ENCODE results near the gene ROBO1.

ROBO1 gene

GRCh38 chr3:79670178-79670577 is 97.6 kb downstream of the ROBO1 start:
- no peak for DNase-seq

- no peak for DNase-seq
Observed at GRCh38 chr3:79664455-79664854, 103.3 kb downstream of the ROBO1 start.

DNA sequence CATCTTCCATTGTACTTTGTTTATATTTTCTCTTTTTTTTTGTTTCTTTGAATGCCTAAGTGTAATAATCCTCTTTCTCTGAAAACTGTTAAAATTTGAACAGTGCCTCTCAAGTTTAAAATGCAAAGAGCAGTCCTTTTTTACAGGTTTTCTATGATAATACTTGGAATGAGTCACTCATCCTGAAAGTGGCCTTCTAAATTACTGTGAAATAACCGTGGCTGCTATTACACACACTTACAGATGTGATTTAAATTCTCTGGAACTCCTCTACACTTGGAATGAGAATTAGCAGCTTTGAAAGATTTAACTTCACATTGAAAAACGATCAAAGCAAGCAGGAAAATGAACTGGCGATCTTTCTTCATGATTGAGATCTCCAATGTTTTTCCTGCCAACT is 105.9 kb downstream of the ROBO1 start:
- no peak for DNase-seq

- DNase-seq = no peak
Observed at GRCh38 chr3:79657076-79657475, 110.7 kb downstream of the ROBO1 start.

GRCh38 chr3:79654019-79654418 is 113.8 kb downstream of the ROBO1 start:
- DNase-seq = no peak

DNA sequence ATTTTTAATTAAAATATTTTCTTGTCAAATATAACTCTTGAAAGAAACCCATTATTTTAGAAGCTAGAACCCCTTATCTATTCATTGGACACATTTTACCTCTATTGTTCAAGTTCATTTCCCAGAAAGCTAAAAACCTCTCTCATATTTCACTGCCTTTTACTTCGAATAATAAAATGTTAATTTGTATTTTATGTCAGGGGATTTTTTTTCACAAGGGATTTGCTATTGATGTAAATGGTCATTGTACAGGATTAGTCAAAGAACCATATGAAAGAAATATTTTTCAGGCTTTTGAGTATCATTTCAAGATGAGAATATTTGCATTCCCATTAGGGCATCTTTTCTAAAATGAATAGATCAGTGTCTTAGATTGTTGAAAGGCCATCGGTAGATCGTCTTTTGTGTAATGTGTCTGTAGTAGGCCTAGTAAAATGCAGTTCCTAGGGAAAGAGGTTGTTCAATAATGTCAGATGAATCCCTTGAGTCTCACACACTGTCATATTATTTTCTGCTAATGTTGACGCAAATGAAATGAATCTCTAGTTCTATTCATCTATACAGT is 114.5 kb downstream of the ROBO1 start:
- no peak for DNase-seq

- DNase-seq = peak; percentile 4
Observed at GRCh38 chr3:79651536-79652065, 116.2 kb downstream of the ROBO1 start.

GRCh38 chr3:79639855-79640254 is 127.9 kb downstream of the ROBO1 start:
- DNase-seq = no peak

DNA sequence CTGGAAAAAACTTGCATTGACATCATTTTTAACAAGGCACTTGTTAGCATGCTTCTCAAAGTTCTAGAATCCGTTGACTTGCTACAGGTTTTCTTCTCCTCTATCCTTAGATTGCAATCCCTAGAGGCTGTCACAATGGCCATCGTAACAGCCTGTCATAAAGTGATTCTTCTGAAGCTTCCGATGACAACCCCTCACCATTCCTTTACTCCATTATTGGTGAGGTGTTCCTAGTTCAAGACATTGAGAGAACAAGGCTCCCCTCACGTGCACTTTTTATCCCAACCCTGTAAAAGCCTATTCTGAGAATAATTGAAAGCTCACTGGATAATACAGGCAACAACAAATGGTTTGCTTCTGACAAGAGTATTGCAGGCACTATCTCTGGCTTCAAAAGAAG is 131.4 kb downstream of the ROBO1 start:
- DNase-seq = no peak

DNA sequence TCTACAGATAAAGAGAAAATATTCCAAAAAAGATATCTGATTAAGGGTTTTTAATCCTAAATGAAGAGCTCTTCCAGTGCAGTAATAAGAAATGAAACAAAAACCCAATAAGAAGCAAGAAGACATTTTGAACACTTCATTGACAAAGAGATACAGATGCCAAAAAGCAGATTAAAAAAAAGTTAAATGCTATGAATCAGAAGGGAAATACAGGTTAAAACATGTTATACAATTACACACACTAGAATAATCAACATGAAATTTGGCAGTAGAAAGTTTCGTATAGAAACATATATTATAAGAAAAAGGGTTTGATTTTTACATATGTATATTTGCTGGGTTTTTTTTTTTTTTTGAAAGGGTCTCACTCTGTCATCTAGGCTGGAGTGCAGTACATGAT is 135.0 kb downstream of the ROBO1 start:
- no peak for DNase-seq

DNA sequence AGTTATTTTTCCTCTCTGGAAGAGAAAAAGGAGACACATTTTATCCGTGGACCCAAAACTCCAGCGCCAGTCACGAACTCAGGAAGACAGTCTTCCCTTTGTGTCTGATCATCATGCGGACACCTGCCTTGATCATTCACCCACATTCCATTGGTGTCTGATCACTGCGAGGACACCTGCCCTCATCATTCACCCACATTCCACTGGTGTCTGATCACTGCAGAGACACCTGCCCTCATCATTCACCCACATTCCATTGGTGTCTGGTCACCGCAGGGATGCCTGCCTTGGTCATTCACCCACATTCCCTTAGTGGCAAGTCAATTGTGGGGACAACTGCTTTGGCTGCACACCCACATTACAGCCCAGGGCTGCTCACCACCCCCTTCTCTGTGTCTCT is 148.9 kb downstream of the ROBO1 start:
- DNase-seq = no peak

DNA sequence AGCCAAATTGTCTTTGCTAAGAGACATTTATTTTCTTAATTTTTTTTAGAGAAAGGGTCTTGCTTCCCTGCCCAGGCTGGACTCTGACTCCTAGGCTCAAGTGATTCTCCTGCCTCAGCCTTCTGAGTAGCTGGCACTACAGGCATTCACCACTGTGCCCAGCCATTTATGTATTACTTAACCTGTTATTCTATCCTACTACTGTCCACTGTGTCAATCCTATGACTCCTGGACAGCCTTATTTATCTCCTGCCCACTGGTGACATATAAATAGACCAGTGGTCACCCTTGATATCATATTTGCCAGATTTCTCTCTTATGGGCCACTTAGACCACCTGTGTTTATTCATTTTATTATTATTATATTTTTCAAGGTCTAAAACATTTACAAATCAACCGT is 161.4 kb downstream of the ROBO1 start:
- no peak for DNase-seq

- DNase-seq = no peak
Observed at GRCh38 chr3:79604681-79605080, 163.1 kb downstream of the ROBO1 start.

DNA sequence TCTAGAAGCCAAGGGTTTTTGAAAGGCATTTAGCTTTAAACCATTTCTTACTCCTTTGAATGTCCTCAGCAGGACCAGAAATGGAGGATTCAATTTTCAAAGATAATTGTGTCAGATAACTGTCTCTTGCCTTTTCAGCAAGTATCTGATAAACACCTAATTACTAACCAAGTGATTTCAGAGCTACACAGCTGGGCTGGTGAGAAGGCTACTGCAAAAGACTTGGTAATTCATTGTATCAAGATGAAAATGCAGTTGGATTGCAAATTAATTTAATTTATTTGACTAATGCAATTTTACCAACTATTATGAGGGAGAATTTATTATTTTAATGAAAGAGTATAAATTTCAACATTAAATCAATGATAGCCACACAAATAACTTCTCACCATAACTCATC is 165.4 kb downstream of the ROBO1 start:
- DNase-seq = no peak

DNA sequence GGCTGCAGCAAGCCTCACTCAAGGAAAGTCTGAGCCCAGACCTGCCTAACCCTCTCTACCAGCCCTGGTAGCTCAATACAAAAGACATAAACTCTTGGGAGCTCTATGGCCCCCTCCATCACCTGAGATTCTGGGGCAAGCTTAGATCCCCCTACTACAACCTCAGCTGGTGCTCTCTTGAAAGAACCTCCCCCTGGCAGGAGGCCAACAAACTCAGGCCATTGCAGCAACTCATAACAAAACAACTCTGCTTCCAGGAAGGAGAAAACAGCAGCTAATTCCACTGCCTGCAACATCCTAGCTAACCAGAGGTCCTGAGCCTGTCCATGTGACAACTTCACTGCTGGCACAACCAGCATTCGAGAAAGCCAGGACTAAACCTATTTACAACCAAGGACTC is 169.2 kb downstream of the ROBO1 start:
- no peak for DNase-seq

DNA sequence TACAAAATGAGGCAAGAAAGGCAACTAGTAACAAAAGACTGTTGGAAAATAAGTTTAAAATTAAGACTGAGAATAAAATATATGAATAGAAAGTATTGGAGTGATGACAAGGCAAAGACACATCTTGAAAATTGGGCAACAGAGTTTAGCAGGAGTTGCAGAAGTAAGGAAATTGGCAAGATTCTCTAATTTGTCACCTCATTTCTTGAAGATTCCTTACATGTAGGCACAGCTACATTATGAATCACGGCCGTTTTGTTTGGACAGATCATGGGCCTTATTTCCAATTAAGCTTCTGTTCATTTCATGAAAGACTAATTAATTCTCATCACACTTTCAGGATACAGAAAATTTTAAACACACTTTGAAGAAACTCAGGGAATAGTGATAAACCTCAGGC is 170.1 kb downstream of the ROBO1 start:
- no peak for DNase-seq

- DNase-seq = no peak
Observed at GRCh38 chr3:79587150-79587549, 180.6 kb downstream of the ROBO1 start.

- no peak for DNase-seq
Observed at GRCh38 chr3:79586232-79586631, 181.6 kb downstream of the ROBO1 start.

GRCh38 chr3:79572930-79573329 is 194.9 kb downstream of the ROBO1 start:
- no peak for DNase-seq

GRCh38 chr3:79568938-79569337 is 198.9 kb downstream of the ROBO1 start:
- DNase-seq = no peak

- no peak for DNase-seq
Observed at GRCh38 chr3:79564192-79564591, 203.6 kb downstream of the ROBO1 start.

GRCh38 chr3:79560698-79561097 is 207.1 kb downstream of the ROBO1 start:
- no peak for DNase-seq

DNA sequence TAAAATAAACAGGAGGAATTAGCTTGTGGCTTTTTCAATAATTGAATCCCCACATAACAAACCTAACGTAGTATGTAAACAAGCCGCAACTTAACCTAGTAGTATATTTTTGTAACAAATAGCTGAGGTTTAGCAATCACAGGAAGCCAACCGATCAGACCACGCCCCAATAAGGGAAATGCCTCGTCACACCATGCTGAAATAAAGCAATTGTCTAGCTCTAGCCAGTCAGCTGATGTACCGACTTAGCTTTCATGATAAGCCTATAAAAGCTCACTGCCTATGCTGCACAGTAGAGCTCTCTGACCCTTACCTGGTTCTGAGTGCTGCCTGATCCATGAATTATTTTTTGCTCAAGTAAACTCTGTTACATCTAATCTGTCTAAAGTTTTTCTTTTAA is 208.9 kb downstream of the ROBO1 start:
- DNase-seq = no peak

DNA sequence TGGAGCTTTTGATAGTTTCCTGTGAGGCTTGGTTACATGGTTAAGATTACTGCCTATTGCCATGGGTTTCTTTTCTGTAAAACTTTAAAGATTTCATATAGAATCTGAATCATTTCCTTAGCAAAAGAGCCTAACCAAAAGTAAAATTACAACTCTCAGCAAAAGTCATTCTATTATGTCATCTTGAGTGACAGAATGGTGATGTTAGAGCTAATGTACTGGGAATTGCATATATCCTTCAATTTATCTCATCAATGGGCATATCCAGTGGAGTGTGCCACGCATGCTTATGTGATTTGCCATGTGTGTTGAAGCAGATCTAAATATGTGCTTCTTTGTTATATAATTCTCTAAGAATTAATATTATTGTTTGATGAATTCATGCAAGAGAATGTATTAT is 212.1 kb downstream of the ROBO1 start:
- DNase-seq = no peak

- DNase-seq = no peak
Observed at GRCh38 chr3:79551997-79552396, 215.8 kb downstream of the ROBO1 start.
